Body of pancreas (tissue), 4 donors: ENCODE measurements around the gene HELQ. TPM values are rescaled to one million over a fixed set of nuclear protein-coding genes. Genes with fewer than 3 reads are reported as not detected.

ENCODE experiments used
- ATAC-seq: fragments of 150-250 bp; one replicate; pipeline ENCODE4 v1.9.1; 2016
- DNase-seq, 4 donors: peaks; one replicate each; pipeline ENCODE4 v3.0.0-alpha.2; 2019
- H3K27ac ChIP-seq, 4 donors: fragments of 200-600 bp; sonication (generic); 1 replicate in 3 of 4; 2 replicates in 1 of 4; pipeline versions ENCODE4 v1.5.1 to v1.6.1; 2016 to 2019; ENCODE audit warnings: mild to moderate bottlenecking in 1 of 4, mixed read lengths in 1 of 4, moderate library complexity in 1 of 4
- H3K27me3 ChIP-seq, 2 donors: fragments of 200-600 bp; sonication (generic); one replicate each; pipeline ENCODE4 v1.6.0; 2016; ENCODE audit warnings: mild to moderate bottlenecking in 1 of 2
- H3K36me3 ChIP-seq, 2 donors: fragments of 200-600 bp; sonication (generic); replicated peaks in 1 of 2; 2 replicates each; pipeline ENCODE4 v1.5.1; 2016; ENCODE audit warnings: low read depth in 2 of 2; ENCODE audit not compliant: insufficient read depth in 1 of 2
- H3K4me1 ChIP-seq: fragments of 200-600 bp; sonication (generic); one replicate; pipeline ENCODE4 v1.6.0; 2016
- H3K4me3 ChIP-seq, 2 donors: fragments of 200-600 bp; sonication (generic); 1 replicate in 1 of 2; 2 replicates in 1 of 2; pipeline ENCODE4 v1.5.1; 2016 to 2019
- H3K9me3 ChIP-seq, 3 donors: fragments of 200-600 bp; sonication (generic); 1 replicate in 2 of 3; 2 replicates in 1 of 3; pipeline ENCODE4 v1.5.1; 2016
- POLR2A ChIP-seq, 3 donors: fragments of 450-650 bp; IDR thresholded peaks; one replicate each; pipeline ENCODE4 v1.6.1; 2016; ENCODE audit warnings: antibody characterized with exemption in 3 of 3, mild to moderate bottlenecking in 2 of 3
- WGBS, 2 donors: methylation state at CpG; one replicate each; pipeline ENCODE4 v1.1.5; 2017; 5-methylcytosine and 5-hydroxymethylcytosine counted together
- intact Hi-C: fragments of 100-400 bp; cut with DNase I; formaldehyde crosslinking; loops from one replicate; pipeline ENCODE4 v1.15.1; 2023
- total RNA-seq, 2 donors: library from RNA; depleted of rRNA; stranded (reverse); fragments of >200 nt; gene quantifications; one replicate each; pipeline ENCODE4 v1.1.0, GENCODE V29; 2016
- TF ChIP-seq, protein P1 (sequence below), 7 experiments: fragments of 450-650 bp in 4 of 7; fragments of 200-600 bp in 3 of 7; sonication (generic) in 3 of 7; IDR thresholded peaks; one replicate each; pipeline ENCODE4 v1.5.1; 2016 to 2019; ENCODE audit warnings: antibody characterized with exemption in 7 of 7

HELQ gene
- total RNA-seq, 2 donors from 2014 or later = 14.0 to 24.4 TPM

DNA sequence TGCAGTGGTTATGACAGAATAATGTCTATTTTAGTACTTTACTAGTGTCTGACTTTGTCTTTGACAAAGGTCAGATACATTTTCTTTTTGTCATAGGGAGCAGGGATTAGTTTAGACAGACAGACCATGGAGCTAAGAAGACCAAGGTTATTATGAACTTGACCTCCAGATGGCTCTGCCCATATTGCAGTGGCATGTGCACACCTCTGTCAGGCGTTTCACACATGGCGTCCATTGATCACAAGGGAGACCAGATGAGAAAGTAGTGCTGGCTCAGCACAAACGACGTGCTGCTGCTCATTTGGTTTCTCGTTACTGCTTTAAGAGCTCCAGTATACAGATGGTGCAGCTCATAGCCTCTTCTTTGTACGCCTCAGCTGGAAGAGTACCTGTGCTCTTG lies 64.7 kb downstream of the HELQ start:
- no peak for DNase-seq
- H3K4me1 ChIP-seq = peaks cover 18% of the 10 kb centered on the region
- H3K36me3 ChIP-seq = no peaks in the 10 kb centered on the region
- H3K4me3 ChIP-seq = no peak overlapping the region
- 76 to 84% methylated on average over 6 of the region's 6 CpGs for whole genome bisulfite sequencing, 2 donors
- H3K9me3 ChIP-seq = no peaks in the 10 kb centered on the region
- no peak for ATAC-seq
- no peak overlapping the region for H3K27ac ChIP-seq
- intact Hi-C loops = no loop called here
- no peak for TF ChIP-seq POLR2A (IDR thresholded peaks at IDR 0.05)
- TF ChIP-seq, protein P1, sequence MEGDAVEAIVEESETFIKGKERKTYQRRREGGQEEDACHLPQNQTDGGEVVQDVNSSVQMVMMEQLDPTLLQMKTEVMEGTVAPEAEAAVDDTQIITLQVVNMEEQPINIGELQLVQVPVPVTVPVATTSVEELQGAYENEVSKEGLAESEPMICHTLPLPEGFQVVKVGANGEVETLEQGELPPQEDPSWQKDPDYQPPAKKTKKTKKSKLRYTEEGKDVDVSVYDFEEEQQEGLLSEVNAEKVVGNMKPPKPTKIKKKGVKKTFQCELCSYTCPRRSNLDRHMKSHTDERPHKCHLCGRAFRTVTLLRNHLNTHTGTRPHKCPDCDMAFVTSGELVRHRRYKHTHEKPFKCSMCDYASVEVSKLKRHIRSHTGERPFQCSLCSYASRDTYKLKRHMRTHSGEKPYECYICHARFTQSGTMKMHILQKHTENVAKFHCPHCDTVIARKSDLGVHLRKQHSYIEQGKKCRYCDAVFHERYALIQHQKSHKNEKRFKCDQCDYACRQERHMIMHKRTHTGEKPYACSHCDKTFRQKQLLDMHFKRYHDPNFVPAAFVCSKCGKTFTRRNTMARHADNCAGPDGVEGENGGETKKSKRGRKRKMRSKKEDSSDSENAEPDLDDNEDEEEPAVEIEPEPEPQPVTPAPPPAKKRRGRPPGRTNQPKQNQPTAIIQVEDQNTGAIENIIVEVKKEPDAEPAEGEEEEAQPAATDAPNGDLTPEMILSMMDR (IDR thresholded peaks at IDR 0.05) = no peak
- no peaks in the 10 kb centered on the region for H3K27me3 ChIP-seq

DNA sequence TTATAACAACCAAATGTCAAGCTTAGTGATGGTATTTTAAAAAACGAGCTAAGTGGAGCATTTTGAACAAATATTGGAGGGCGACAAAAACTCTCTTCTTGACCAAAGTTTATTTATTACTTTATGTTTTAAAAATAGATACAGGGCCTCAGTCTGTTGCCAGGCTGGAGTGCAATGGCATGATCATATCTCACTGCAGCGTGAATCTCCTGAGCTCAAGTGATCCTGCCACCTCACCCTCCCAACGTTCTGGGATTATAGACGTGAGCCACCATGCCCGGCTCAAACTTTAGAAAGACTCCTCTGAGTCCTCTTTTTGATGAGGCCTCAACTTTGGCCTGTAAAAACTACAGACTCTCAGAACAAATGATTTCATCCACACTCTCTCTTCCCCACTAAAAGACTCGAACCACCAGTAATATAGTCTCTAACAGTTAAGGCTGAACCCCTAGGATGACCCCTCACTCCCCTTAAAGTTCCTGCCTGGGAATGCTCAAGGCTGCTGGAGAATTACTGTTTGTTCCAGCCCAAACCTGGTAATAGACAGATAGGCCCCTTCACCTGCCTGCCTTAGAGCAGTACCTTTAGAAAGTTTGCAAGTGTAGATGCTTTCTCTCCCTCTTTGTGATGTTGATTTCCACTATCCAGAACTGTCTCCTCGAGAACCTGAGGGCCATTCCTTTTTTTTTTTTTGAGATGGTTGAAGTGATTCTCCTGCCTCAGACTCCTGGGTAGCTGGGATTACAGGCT lies 65.7 kb downstream of the HELQ start:
- DNase-seq (no peak), ATAC-seq (no peak)
- H3K4me1 ChIP-seq = peaks cover 18% of the 10 kb centered on the region
- no peaks in the 10 kb centered on the region for H3K27me3 ChIP-seq
- no peaks in the 10 kb centered on the region for H3K36me3 ChIP-seq
- H3K4me3 ChIP-seq = no peak overlapping the region
- no peaks in the 10 kb centered on the region for H3K9me3 ChIP-seq
- no peak overlapping the region for H3K27ac ChIP-seq
- WGBS, 2 donors = 84 to 90% methylated on average over 8 of the region's 8 CpGs
- no peak for TF ChIP-seq POLR2A (IDR thresholded peaks at IDR 0.05)
- TF ChIP-seq, protein P1 (IDR thresholded peaks at IDR 0.05) = no peak
- intact Hi-C loops = no loop called here

DNA sequence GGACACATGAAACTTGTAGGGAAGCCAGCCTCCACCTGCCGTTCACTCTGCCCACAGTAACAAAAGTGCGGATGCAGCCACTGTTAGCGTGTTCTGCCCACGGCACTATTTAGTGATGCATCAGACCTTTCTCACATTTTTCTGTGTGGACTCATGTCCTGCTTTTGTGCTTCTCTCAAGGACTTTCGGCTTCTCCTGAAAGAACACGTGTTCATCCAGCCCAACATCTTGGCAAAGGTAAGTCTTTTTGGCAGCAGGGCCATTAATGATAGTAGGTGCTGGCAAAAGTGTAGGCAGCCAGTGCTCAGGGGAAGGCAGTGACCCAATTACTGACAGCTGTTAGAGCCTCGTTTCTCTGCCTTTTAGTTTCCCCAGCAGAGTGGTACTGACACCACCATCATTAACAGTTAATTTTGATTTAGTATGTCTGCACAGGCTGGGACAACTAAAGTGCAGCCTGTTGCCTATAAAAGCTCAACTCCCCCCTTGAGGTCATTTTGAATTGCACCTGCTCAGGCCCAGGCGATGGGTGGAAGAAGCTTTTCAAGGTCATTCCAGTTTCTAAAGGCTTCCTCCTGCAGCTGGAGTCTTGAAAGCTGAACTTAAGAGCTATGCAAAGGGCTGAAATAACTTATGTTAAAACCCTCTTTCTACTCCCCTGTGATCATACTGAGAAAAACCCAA lies 66.4 kb downstream of the HELQ start:
- intact Hi-C loops = no loop called here
- ATAC-seq = peak; percentile 45
- no peak overlapping the region for H3K4me3 ChIP-seq
- no peak for TF ChIP-seq POLR2A (IDR thresholded peaks at IDR 0.05)
- TF ChIP-seq, protein P1 (IDR thresholded peaks at IDR 0.05) = no peak
- H3K4me1 ChIP-seq = peaks cover 18% of the 10 kb centered on the region
- peak in 3 of 4 donors; percentile 10 to 24 (median 15) for DNase-seq
- no peak overlapping the region for H3K27ac ChIP-seq
- no peaks in the 10 kb centered on the region for H3K36me3 ChIP-seq
- H3K9me3 ChIP-seq = no peaks in the 10 kb centered on the region
- no peaks in the 10 kb centered on the region for H3K27me3 ChIP-seq
- 54 to 63% methylated on average over 8 of the region's 8 CpGs for WGBS, 2 donors

DNA sequence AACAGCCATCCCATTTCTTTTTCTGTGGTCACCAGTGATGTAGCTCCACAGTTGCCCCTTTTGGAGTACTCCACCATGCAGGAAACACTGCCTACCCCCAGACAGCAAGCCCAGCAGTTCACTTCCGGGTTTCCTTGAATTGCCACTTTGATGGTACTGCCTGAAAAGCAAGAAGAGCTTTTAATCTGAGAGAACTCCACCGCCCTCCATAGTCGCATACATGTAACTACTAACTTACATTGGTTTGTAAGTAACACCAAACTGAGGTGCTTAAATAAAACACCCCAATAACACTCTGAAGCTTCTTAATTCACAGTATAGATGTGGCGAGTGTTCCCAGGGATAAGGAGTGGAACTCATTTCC lies 67.3 kb downstream of the HELQ start:
- no peaks in the 10 kb centered on the region for H3K9me3 ChIP-seq
- 76 to 80% methylated on average over 4 of the region's 4 CpGs for WGBS, 2 donors
- intact Hi-C loops = no loop called here

More for the DNA sequence above, 67.3 kb downstream of the HELQ start:
- Histone ChIP-seq H3K27ac (no peak overlapping the region), H3K27me3 (no peaks in the 10 kb centered on the region), H3K36me3 (no peaks in the 10 kb centered on the region), H3K4me3 (no peak overlapping the region), H3K4me1 (peaks cover 18% of the 10 kb centered on the region)
- ATAC-seq (no peak), DNase-seq (no peak)
- TF ChIP-seq, protein P1 (IDR thresholded peaks at IDR 0.05) = no peak
- TF ChIP-seq POLR2A (IDR thresholded peaks at IDR 0.05) = no peak
